Measurements from ENCODE around the gene PARD3.

The PARD3 gene

GRCh38 chr10:34177445-34177844 is 637.7 kb downstream of the PARD3 start:
- DNase-seq (ENCODE audit: extremely low spot score), result no peak
- POLR2A ChIA-PET, result no interaction called here

GRCh38 chr10:34176351-34176750 is 638.7 kb downstream of the PARD3 start:
- TF ChIP-seq ARNT (IDR thresholded peaks at IDR 0.05) (no peak), FOXA1 (IDR thresholded peaks at IDR 0.05) (no peak), TARDBP (IDR thresholded peaks at IDR 0.05) (no peak), FOXM1 (IDR thresholded peaks at IDR 0.05; ENCODE audit: borderline replicate concordance) (no peak)
- CTCF ChIA-PET, result no interaction called here
- POLR2A ChIA-PET, result no interaction called here
- no peak for DNase-seq (ENCODE audit: extremely low spot score)

More at GRCh38 chr10:34177445-34177844, 637.7 kb downstream of the PARD3 start:
- CTCF ChIA-PET, result interaction anchor here (0.6 kb wide), 1 partner anchor 251 kb away, joined by 3 read pairs; no protein-coding TSS in a partner anchor
- TF ChIP-seq ZNF384 (IDR thresholded peaks at IDR 0.05), result no peak

- no peak for DNase-seq (ENCODE audit: extremely low spot score)
- POLR2A ChIA-PET, result no interaction called here
- TF ChIP-seq HDGF (IDR thresholded peaks at IDR 0.05; ENCODE audit: borderline replicate concordance) (no peak), ZNF384 (IDR thresholded peaks at IDR 0.05) (no peak), FOXM1 (IDR thresholded peaks at IDR 0.05; ENCODE audit: borderline replicate concordance) (no peak), CTBP1 (IDR thresholded peaks at IDR 0.05; ENCODE audit: borderline replicate concordance) (no peak), L3MBTL2 (conservative IDR thresholded peaks at IDR 0.05) (no peak)
- CTCF ChIA-PET, result no interaction called here
Measured at GRCh38 chr10:34175121-34175520, 640.0 kb downstream of the PARD3 start.

DNA sequence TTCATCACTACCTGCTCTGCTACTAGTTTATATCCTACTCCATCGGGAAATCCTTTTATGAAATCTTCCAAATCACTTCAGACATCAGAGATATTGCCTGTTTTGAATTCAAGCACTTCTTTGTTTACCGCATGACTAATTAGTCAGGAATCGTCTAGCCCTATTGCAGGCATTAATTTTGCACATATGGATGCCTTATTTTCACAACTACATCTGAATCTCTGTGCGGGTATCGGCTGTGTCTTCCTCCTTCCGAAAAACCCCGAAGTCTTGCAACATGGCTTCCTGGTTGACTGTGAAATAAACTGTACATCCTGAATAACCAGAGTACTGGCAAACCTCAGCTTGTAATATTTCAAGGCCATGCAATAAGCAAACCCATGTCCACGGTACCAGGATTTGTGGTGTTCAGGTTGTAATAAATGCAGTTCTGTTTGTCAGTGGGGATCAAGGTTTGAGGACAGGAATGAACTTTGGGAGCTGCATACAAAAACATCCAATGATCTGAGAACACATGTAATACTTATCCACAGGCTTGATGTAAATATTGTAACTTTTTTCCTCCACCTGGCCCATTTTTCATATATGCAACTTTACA is 642.1 kb downstream of the PARD3 start:
- ChIA-PET POLR2A (no interaction called here), CTCF (no interaction called here)
- no peak for TF ChIP-seq TARDBP (IDR thresholded peaks at IDR 0.05)
- TF ChIP-seq FOXK2 (IDR thresholded peaks at IDR 0.05), result no peak
- TF ChIP-seq NFRKB (IDR thresholded peaks at IDR 0.05), result no peak
- TF ChIP-seq BHLHE40 (IDR thresholded peaks at IDR 0.05; ENCODE audit: borderline replicate concordance), result no peak
- TF ChIP-seq LEF1 (IDR thresholded peaks at IDR 0.05; ENCODE audit: borderline replicate concordance), result no peak
- TF ChIP-seq HDGF (IDR thresholded peaks at IDR 0.05; ENCODE audit: borderline replicate concordance), result no peak
- no peak for TF ChIP-seq L3MBTL2 (conservative IDR thresholded peaks at IDR 0.05)
- no peak for TF ChIP-seq FOXM1 (IDR thresholded peaks at IDR 0.05; ENCODE audit: borderline replicate concordance)
- no peak for TF ChIP-seq ZNF384 (IDR thresholded peaks at IDR 0.05)
- no peak for TF ChIP-seq SP1 (IDR thresholded peaks at IDR 0.05)
- no peak for TF ChIP-seq CTBP1 (IDR thresholded peaks at IDR 0.05; ENCODE audit: borderline replicate concordance)
- TF ChIP-seq, protein P1, sequence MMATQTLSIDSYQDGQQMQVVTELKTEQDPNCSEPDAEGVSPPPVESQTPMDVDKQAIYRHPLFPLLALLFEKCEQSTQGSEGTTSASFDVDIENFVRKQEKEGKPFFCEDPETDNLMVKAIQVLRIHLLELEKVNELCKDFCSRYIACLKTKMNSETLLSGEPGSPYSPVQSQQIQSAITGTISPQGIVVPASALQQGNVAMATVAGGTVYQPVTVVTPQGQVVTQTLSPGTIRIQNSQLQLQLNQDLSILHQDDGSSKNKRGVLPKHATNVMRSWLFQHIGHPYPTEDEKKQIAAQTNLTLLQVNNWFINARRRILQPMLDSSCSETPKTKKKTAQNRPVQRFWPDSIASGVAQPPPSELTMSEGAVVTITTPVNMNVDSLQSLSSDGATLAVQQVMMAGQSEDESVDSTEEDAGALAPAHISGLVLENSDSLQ (IDR thresholded peaks at IDR 0.05), result no peak
- TF ChIP-seq ELF4 (IDR thresholded peaks at IDR 0.05), result no peak
- no peak for TF ChIP-seq FOXA1 (IDR thresholded peaks at IDR 0.05)
- no peak for TF ChIP-seq SUZ12 (IDR thresholded peaks at IDR 0.05)
- no peak for TF ChIP-seq ARNT (IDR thresholded peaks at IDR 0.05)
- DNase-seq (ENCODE audit: extremely low spot score), result no peak

DNA sequence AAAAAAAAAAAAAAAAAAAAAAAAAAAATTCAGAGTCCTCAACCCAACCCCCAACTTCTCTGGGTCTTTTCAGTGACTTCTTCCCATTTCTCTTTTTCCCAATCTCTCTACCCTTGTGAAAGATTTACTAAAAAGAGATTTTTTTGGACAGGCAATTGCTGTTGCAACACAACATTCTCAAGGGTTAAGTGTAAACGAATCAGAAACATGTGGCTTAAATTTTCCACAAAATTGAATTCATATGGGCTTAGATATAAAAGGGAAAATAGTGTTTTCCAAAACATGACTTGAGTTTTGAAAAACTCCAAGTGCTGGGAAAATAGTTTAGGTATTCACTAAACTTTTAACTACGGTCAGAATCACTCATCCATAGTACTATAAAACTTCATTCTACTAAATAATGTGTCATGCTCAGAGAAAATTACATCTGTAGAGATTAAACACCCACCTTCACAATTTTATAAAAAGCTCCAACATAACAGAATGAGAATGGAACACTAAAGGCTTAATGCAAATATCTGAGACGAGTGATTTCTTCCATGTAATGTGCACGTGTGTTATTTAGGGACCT is 643.1 kb downstream of the PARD3 start:
- TF ChIP-seq, protein P1 (IDR thresholded peaks at IDR 0.05), result no peak
- TF ChIP-seq FOXA1 (IDR thresholded peaks at IDR 0.05), result no peak
- no peak for TF ChIP-seq ZNF384 (IDR thresholded peaks at IDR 0.05)
- no peak for TF ChIP-seq FOXM1 (IDR thresholded peaks at IDR 0.05; ENCODE audit: borderline replicate concordance)
- TF ChIP-seq ARNT (IDR thresholded peaks at IDR 0.05), result no peak
- no peak for TF ChIP-seq NFRKB (IDR thresholded peaks at IDR 0.05)
- no peak for TF ChIP-seq L3MBTL2 (conservative IDR thresholded peaks at IDR 0.05)
- no peak for TF ChIP-seq ELF4 (IDR thresholded peaks at IDR 0.05)
- TF ChIP-seq FOXK2 (IDR thresholded peaks at IDR 0.05), result no peak
- no peak for TF ChIP-seq SP1 (IDR thresholded peaks at IDR 0.05)
- TF ChIP-seq TARDBP (IDR thresholded peaks at IDR 0.05), result no peak
- no peak for TF ChIP-seq HDGF (IDR thresholded peaks at IDR 0.05; ENCODE audit: borderline replicate concordance)
- ChIA-PET POLR2A (no interaction called here), CTCF (no interaction called here)
- no peak for DNase-seq (ENCODE audit: extremely low spot score)

DNA sequence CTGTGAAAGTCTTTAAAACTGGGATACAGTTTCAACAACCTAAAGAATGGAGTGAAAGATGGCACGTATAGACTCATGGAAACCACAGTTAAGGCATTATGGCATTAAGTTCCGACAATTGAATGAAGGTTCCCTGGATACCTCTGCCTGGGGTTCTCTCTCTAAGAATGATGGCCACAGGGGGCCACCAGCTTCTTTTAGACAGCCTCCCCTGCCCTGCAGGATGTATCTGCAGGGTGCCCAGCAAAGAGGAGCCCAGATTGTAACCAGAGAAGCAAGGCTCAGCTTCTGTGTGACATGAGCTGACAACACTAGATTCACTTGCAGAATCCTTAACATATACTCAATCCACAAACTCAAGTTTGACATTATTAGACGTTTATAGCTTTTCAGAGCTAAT is 645.4 kb downstream of the PARD3 start:
- POLR2A ChIA-PET, result no interaction called here
- TF ChIP-seq FOXA1 (IDR thresholded peaks at IDR 0.05) (no peak), BHLHE40 (IDR thresholded peaks at IDR 0.05; ENCODE audit: borderline replicate concordance) (no peak), FOXM1 (IDR thresholded peaks at IDR 0.05; ENCODE audit: borderline replicate concordance) (no peak), LEF1 (IDR thresholded peaks at IDR 0.05; ENCODE audit: borderline replicate concordance) (no peak), HDGF (IDR thresholded peaks at IDR 0.05; ENCODE audit: borderline replicate concordance) (no peak), FOXK2 (IDR thresholded peaks at IDR 0.05) (no peak)
- DNase-seq (ENCODE audit: extremely low spot score), result no peak
- CTCF ChIA-PET, result no interaction called here

GRCh38 chr10:34169131-34169530 is 646.0 kb downstream of the PARD3 start:
- TF ChIP-seq BHLHE40 (IDR thresholded peaks at IDR 0.05; ENCODE audit: borderline replicate concordance) (no peak), FOXK2 (IDR thresholded peaks at IDR 0.05) (no peak), FOXA1 (IDR thresholded peaks at IDR 0.05) (no peak), NFRKB (IDR thresholded peaks at IDR 0.05) (no peak), ELF4 (IDR thresholded peaks at IDR 0.05) (no peak), TARDBP (IDR thresholded peaks at IDR 0.05) (no peak), SUZ12 (IDR thresholded peaks at IDR 0.05) (no peak), L3MBTL2 (conservative IDR thresholded peaks at IDR 0.05) (no peak), ARNT (IDR thresholded peaks at IDR 0.05) (no peak), FOXM1 (IDR thresholded peaks at IDR 0.05; ENCODE audit: borderline replicate concordance) (no peak), LEF1 (IDR thresholded peaks at IDR 0.05; ENCODE audit: borderline replicate concordance) (no peak), SP1 (IDR thresholded peaks at IDR 0.05) (no peak), ZNF384 (IDR thresholded peaks at IDR 0.05) (no peak)
- TF ChIP-seq, protein P1 (IDR thresholded peaks at IDR 0.05), result no peak
- POLR2A ChIA-PET, result no interaction called here

More at GRCh38 chr10:34169131-34169530, 646.0 kb downstream of the PARD3 start:
- CTCF ChIA-PET, result no interaction called here
- DNase-seq (ENCODE audit: extremely low spot score), result no peak
